Liver (tissue), 9 donors: Measurements from ENCODE around the gene CWH43. TPM values are rescaled to one million over a fixed set of nuclear protein-coding genes. Genes with fewer than 3 reads are reported as not detected.

ENCODE experiments used
- DNase-seq: peaks from one replicate; pipeline ENCODE4 v3.0.0-alpha.2; 2017; ENCODE audit warnings: low spot score
- H3K27ac ChIP-seq, 2 donors: one replicate each; pipeline ENCODE4 v1.7.0; 2013; ENCODE audit warnings: inconsistent platforms in 2 of 2, low read length in 2 of 2, control low read depth in 1 of 2, low read depth in 1 of 2, mild to moderate bottlenecking in 1 of 2
- H3K27me3 ChIP-seq, 4 donors: one replicate each; pipeline versions ENCODE4 v1.6.1 to v1.7.0; 2013; ENCODE audit warnings: low read length in 3 of 4, inconsistent platforms in 1 of 4, mild to moderate bottlenecking in 1 of 4, moderate library complexity in 1 of 4; ENCODE audit not compliant: control insufficient read depth in 4 of 4, insufficient read depth in 4 of 4
- H3K36me3 ChIP-seq, 4 donors: one replicate each; pipeline versions ENCODE4 v1.6.1 to v1.7.0; 2013; ENCODE audit warnings: low read length in 3 of 4, mild to moderate bottlenecking in 3 of 4, low read depth in 1 of 4, moderate library complexity in 1 of 4; ENCODE audit not compliant: control insufficient read depth in 4 of 4, insufficient read depth in 3 of 4
- H3K4me1 ChIP-seq, 4 donors: one replicate each; pipeline versions ENCODE4 v1.6.1 to v1.7.0; 2013; ENCODE audit warnings: low read length in 3 of 4, mild to moderate bottlenecking in 3 of 4, moderate library complexity in 1 of 4; ENCODE audit not compliant: control insufficient read depth in 4 of 4, insufficient read depth in 4 of 4
- H3K4me3 ChIP-seq, 3 donors: one replicate each; pipeline versions ENCODE4 v1.6.1 to v1.7.0; 2013; ENCODE audit warnings: low read length in 3 of 3, control low read depth in 1 of 3, low read depth in 1 of 3, mild to moderate bottlenecking in 1 of 3
- H3K9ac ChIP-seq, 2 donors: one replicate each; pipeline ENCODE4 v1.7.0; 2013; ENCODE audit warnings: low read length in 2 of 2, mild to moderate bottlenecking in 2 of 2, moderate library complexity in 2 of 2, control low read depth in 1 of 2, low read depth in 1 of 2
- H3K9me3 ChIP-seq, 4 donors: one replicate each; pipeline versions ENCODE4 v1.6.1 to v1.7.0; 2013; ENCODE audit warnings: low read length in 3 of 4; ENCODE audit not compliant: control insufficient read depth in 4 of 4
- ATF3 ChIP-seq: IDR thresholded peaks from 2 replicates; pipeline ENCODE4 v1.6.1; 2016; ENCODE audit warnings: antibody characterized with exemption
- CTCF ChIP-seq: fragments of 150-350 bp; IDR thresholded peaks from 2 replicates; pipeline ENCODE4 v1.5.1; 2017; ENCODE audit warnings: improper control_type of control experiment, low read depth, low read length; ENCODE audit not compliant: missing input control
- EGR1 ChIP-seq, 2 donors: IDR thresholded peaks; 2 replicates each; pipeline ENCODE4 v1.6.1; 2016 to 2018; ENCODE audit warnings: antibody characterized with exemption in 2 of 2, low read depth in 2 of 2
- FOXA1 ChIP-seq: IDR thresholded peaks from 2 replicates; pipeline ENCODE4 v1.6.1; 2016; ENCODE audit warnings: antibody characterized with exemption
- FOXA2 ChIP-seq: IDR thresholded peaks from 2 replicates; pipeline ENCODE4 v1.6.1; 2016; ENCODE audit warnings: antibody characterized with exemption
- GABPA ChIP-seq, 2 donors: IDR thresholded peaks in 1 of 2; conservative IDR thresholded peaks in 1 of 2; 2 replicates each; pipeline ENCODE4 v1.6.1; 2016; ENCODE audit warnings: antibody characterized with exemption in 2 of 2, mild to moderate bottlenecking in 1 of 2, moderate library complexity in 1 of 2
- HNF4A ChIP-seq, 2 donors: conservative IDR thresholded peaks; 2 replicates each; pipeline ENCODE4 v1.6.1; 2016; ENCODE audit warnings: antibody characterized with exemption in 2 of 2, mild to moderate bottlenecking in 2 of 2
- HNF4G ChIP-seq: IDR thresholded peaks from 2 replicates; pipeline ENCODE4 v1.6.1; 2016; ENCODE audit warnings: antibody characterized with exemption
- JUND ChIP-seq, 2 donors: IDR thresholded peaks; 2 replicates each; pipeline ENCODE4 v1.6.1; 2016; ENCODE audit warnings: antibody characterized with exemption in 2 of 2
- MAX ChIP-seq: IDR thresholded peaks from 2 replicates; pipeline ENCODE4 v1.6.1; 2016; ENCODE audit warnings: antibody characterized with exemption
- NR2F2 ChIP-seq: IDR thresholded peaks from 2 replicates; pipeline ENCODE4 v1.6.1; 2016; ENCODE audit warnings: antibody characterized with exemption
- RAD21 ChIP-seq, 2 donors: IDR thresholded peaks; 2 replicates each; pipeline ENCODE4 v1.6.1; 2016; ENCODE audit warnings: antibody characterized with exemption in 2 of 2, mild to moderate bottlenecking in 2 of 2
- REST ChIP-seq: IDR thresholded peaks from 2 replicates; pipeline ENCODE4 v1.6.1; 2016; ENCODE audit warnings: antibody characterized with exemption, mild to moderate bottlenecking
- SP1 ChIP-seq: IDR thresholded peaks from 2 replicates; pipeline ENCODE4 v1.6.1; 2018; ENCODE audit warnings: antibody characterized with exemption, mild to moderate bottlenecking
- TAF1 ChIP-seq: conservative IDR thresholded peaks from 2 replicates; pipeline ENCODE4 v1.6.1; 2016; ENCODE audit warnings: antibody characterized with exemption, mild to moderate bottlenecking
- YY1 ChIP-seq: IDR thresholded peaks from 2 replicates; pipeline ENCODE4 v1.6.1; 2016; ENCODE audit warnings: antibody characterized with exemption, mild to moderate bottlenecking
- ZBTB33 ChIP-seq: IDR thresholded peaks from 2 replicates; pipeline ENCODE4 v1.6.1; 2016; ENCODE audit warnings: antibody characterized with exemption
- WGBS: extraction: QIAGEN DNeasy Blood & Tissue Kit; methylation state at CpG from one replicate; pipeline ENCODE4 v1.1.7; 2013; 5-methylcytosine and 5-hydroxymethylcytosine counted together
- polyA plus RNA-seq, 2 donors: library from polyadenylated mRNA; stranded (reverse) in 1 of 2; unstranded in 1 of 2; fragments of 200-250 nt in 1 of 2; fragments of >200 nt in 1 of 2; fragmentation: Nextera tagmentation in 1 of 2; extraction: Ambion mirVana in 1 of 2; gene quantifications; one replicate each; pipeline versions ENCODE4 v1.2.1 to v1.2.3, GENCODE V29; 2013 to 2015
- total RNA-seq, 2 donors: library from RNA; depleted of rRNA; stranded (reverse); fragments of >200 nt; gene quantifications; one replicate each; pipeline ENCODE4 v1.2.3, GENCODE V29; 2014
- donor health status: healthy.
- donor health status: healthy.
- donor health status: healthy.
- donor health status: healthy.
- donor health status: healthy.

Gene CWH43
- total and polyA plus RNA-seq, 4 donors: 0.08 to 0.13 (median 0.10) TPM; not detected in 1

GRCh38 chr4:48958582-48958981 lies 27.5 kb upstream of the CWH43 start:
- Histone ChIP-seq H3K9ac (no peak overlapping the region), H3K27me3 (no peaks in the 10 kb centered on the region), H3K27ac (no peak overlapping the region), H3K4me3 (no peak overlapping the region), H3K9me3 (no peaks in the 10 kb centered on the region), H3K4me1 (no peaks in the 10 kb centered on the region), H3K36me3 (no peaks in the 10 kb centered on the region)
- 89% methylated on average over 2 of the region's 2 CpGs for WGBS
- DNase-seq: no peak
- TF ChIP-seq YY1 (no peak), TAF1 (no peak), ZBTB33 (no peak), JUND (IDR thresholded peaks at IDR 0.05) (no peak), EGR1 (IDR thresholded peaks at IDR 0.05; ENCODE audit: low read depth in 2 of 2) (no peak), MAX (no peak), REST (no peak), HNF4A (conservative IDR thresholded peaks at IDR 0.05) (no peak), SP1 (no peak), RAD21 (IDR thresholded peaks at IDR 0.05) (no peak)

- no peak for DNase-seq
- H3K27me3 ChIP-seq: no peaks in the 10 kb centered on the region
- 86% methylated on average over 3 of the region's 3 CpGs for WGBS
- TF ChIP-seq HNF4G: no peak
- no peak for TF ChIP-seq MAX
- no peak for TF ChIP-seq TAF1
- TF ChIP-seq SP1: no peak
- no peak for TF ChIP-seq ATF3
- TF ChIP-seq HNF4A (conservative IDR thresholded peaks at IDR 0.05): no peak
- TF ChIP-seq ZBTB33: no peak
- TF ChIP-seq GABPA (IDR thresholded peaks at IDR 0.05 in 1 of 2, conservative IDR thresholded peaks at IDR 0.05 in 1 of 2): no peak
- no peak for TF ChIP-seq CTCF
- TF ChIP-seq RAD21 (IDR thresholded peaks at IDR 0.05): no peak
- TF ChIP-seq NR2F2: no peak
- TF ChIP-seq FOXA2: no peak
- TF ChIP-seq EGR1 (IDR thresholded peaks at IDR 0.05; ENCODE audit: low read depth in 2 of 2): no peak
- no peak for TF ChIP-seq FOXA1
- no peak for TF ChIP-seq YY1
- TF ChIP-seq REST: no peak
Observed at GRCh38 chr4:48960988-48961635, 25.0 kb upstream of the CWH43 start.

More at GRCh38 chr4:48960988-48961635, 25.0 kb upstream of the CWH43 start:
- H3K27ac ChIP-seq: no peak overlapping the region
- no peaks in the 10 kb centered on the region for H3K4me1 ChIP-seq
- H3K9me3 ChIP-seq: no peaks in the 10 kb centered on the region
- H3K4me3 ChIP-seq: no peak overlapping the region
- H3K36me3 ChIP-seq: no peaks in the 10 kb centered on the region
- no peak overlapping the region for H3K9ac ChIP-seq
